Putamen (tissue), 1 donor: ENCODE results near the gene LRP5.
A peak's percentile ranks its signal among the peaks of the same experiment; 100 is the strongest.

Experiments
- DNase-seq: peaks from one replicate; pipeline ENCODE4 v3.0.0-alpha.2; 2016; ENCODE audit warnings: low spot score

Gene LRP5

DNA sequence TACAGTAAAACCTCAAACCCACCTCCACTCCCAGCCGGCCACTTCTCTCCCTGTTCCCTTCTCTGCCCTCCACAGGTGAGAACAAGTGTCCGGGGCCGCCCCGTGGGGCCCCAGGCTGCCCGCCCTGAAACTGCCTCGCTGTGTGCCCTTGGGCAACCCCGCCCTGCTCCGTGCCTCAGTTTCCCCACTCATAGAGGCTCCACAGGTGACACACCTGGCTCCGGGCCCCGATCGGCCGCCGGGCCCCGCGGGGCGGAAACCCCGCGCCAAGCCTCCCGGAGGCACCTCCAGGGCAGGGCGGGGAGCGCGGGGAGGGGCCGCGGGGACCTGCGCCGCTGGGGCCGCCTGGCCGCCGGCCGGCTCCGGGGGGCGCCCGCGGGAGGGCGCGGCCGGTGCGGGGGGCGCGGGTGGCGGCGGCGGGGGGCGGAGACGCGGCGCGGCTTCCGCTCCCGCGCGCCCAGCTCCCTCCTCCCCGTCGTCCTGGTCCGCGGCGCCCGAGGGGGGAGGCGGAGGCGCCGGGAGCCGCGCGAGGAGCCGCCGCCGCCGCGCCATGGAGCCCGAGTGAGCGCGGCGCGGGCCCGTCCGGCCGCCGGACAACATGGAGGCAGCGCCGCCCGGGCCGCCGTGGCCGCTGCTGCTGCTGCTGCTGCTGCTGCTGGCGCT lies at the start of gene LRP5:
TSS of gene LRP5 (plus strand) at position 475 of the 663 bp plus-strand sequence. CDS start at position 599, 124 bp downstream.
- DNase-seq, result no peak

DNA sequence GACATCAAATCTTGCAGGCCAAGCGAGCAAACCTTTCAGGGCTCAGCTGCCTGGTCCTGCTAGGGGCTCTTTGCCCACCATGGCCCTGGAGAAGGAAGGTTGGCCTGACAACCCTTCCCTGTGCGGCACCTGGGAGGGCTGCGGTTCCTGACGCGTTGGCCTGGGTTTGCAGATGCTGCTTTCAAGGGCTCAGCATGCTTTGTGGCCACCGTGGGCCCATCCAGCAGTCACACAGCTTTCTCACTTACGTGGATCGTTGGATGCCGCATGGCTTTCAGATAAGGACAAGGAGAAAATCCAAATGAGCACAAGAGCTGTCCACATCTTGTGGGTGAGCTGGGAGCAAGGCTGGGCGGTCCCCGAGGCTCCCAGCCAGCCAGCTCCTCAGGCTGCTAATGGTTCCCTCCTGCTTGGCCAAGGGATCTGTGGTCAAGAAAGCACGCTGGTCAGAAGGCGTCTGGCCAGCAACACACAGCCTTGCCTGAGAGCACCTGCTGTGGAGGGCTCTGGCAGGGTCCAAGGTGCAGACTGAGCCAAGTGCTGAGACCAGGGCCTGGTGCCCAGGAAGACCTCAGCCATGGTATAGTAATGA lies 48.9 kb upstream of the LRP5 start:
- no peak for DNase-seq

DNA sequence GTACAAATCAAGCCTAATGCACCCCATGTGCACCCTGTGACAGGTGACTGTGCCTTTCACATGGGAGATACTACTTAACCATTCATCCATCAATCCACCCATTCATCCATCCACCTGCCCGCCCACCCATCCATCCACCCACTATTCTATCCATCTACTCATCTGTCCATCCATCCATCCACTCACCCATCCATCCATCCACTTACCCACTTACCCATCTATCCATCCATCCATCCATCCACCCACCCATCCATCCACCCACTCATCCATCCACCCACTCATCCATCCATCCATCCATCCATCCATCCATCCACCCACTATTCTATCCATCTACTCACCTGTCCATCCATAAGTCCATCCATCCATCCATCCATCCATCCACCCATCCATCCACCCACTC lies 48.1 kb upstream of the LRP5 start:
- no peak for DNase-seq

DNA sequence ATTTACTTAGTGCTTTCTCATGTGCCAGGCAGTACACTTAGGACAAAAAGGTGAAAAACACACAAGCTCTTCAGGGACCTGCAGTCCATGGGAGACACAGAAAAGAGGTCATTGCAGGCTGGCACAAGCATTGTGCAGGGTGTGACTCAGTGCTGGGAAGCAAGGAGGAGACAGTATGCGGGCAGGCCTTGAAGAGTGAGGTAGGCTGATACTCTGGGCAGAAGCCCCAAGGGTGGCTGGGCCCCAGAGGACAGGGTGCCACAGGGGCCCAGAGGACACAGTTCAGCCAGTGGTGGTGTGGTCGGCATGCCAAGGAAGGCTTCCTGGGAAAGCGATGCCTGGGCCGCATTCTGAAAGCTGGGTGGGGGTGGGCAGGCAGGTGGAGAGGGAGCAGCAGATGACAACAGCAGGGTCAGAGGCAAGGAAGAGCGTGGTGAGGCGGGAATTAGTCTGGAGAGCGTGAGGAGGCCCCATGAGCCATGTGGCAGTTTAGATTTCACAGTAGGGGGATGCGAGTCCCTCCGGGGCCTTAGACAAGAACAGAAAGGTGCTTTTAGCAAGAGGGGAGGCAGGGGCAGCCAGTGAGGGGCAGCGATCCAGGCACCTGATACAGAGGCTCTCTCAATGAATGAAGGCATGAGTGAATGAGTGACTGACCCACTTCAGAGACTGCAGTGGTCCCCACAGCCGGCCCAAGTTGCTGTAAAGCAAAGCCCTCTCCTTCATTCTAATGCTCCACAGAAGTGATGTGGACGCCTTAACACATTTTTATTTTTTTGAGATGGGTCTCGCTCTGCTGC lies 47.5 kb upstream of the LRP5 start:
- no peak for DNase-seq

DNA sequence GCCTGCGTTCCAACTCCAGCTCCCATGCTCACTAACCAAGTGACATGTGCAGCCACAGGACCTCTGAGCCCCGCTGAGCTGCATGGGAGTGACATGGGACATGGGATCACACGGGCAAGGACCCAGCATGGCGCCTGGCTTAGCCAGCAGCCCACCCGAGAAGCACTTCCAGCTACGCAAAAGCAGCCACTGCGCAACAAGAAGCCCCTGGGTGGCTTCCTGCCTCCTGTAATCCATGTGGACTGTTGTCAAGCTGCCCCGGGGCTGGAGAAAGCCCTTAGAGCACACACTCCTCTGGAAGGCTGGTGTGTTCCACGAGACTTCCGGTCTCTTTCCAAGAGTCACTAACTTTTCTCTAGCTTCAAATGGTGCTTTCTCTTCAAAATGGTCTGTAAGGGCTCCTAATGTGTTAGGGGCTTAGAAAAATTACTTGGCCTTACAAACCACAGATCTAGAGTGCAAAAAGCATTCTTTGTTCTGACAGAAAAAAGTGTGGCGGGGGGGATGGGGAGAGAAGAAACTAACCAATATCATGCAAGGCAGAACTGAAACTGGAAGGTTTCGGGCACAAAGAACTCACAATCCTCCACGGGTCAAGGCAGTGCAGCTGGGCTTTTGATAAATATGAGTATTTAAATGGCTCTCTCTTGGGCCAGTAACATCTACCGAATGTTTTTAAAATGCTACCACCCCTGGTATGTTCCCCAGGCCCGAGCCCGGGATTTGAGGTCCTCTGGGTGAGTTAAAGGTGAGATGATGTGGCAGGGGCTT lies 46.1 kb upstream of the LRP5 start:
- peak; percentile 60 for DNase-seq

DNA sequence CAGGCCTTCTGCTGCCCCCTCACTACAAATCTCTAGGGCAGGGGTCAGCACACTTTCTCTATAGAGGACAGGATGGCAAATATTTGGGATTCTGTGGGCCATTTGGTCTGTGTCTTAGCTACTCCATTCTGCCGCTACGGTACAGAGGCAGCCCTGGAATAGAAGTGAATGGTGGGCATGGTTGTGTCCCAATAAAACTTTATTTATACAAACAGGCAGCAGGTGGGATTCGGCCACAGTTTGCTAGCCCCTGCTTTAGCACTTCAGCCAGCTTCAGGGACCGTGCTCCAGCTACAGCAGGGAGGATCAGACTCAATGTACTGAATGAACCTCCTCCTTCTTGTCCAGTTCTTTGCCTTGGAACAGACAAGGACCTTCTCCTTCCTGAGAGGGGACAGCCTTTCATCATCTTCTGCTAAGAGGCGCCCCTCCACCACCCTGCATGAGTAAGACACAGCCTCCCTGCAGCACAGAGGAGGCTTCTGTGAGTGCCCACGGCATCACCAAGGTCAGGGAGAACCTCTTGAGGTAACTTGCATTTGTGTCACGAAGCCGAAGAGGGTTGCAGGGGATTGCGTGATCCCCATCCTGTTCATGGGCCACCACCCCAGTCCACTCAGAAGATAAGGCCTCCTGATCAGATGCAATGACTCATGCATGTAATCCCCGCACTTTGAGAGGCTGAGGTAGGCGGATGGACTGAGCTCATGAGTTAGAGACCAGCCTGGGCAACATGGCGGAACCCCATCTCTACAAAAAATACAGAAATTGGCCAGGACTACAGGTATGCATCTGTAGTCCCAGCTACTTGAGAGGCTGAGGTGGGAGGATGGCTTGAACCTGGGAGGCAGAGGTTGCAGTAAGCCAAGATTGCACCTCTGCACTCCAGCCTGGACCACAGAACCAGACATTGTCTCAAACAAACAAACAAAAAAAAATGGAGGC lies 45.2 kb upstream of the LRP5 start:
- DNase-seq, result no peak

DNA sequence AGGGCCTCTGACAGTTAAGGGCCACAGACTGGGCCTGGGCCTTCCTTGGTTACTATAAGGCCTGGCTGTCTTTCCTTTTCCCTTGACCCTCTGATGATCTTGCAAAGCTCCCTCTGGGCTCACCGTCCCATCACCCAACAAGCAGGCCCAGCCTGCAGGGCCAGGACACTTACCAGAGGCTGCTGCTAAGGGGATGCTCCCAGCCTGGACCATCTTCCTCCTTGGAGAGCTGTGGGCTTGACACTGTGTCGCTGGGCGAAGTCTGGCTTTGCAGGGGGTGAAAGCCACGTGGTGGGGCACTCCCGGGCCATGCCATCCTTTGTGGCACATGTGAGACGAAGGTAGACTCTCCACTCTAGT lies 44.5 kb upstream of the LRP5 start:
- no peak for DNase-seq

DNA sequence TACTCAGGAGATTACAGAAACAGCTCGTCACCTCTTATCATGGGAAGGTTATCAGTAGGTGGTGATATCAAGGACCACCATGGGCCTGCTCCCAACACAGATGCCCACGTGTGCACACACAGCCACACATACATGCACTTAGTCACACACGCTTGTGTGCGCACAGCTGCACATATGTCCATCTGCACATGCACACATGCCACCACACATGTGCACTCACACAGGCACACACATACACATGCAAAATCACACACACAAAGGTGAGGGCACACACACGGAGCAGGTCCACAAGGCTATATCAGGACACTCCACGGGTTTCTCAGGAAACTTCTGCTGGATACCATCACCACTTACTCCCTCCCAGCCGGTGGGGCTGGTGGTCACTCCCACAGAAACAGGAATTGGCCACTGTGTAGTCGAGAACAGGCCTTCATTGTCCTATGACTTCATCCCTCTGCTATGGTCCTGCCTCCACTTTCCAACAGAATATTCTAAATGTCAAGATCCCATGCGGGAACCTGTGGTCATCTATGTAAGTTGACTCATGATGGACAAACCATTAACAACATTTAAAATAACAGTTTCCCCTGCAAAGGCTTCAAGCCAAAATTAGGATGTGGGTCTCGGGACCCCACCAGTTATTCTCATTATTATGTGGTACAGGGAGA lies 42.8 kb upstream of the LRP5 start:
- no peak for DNase-seq

DNA sequence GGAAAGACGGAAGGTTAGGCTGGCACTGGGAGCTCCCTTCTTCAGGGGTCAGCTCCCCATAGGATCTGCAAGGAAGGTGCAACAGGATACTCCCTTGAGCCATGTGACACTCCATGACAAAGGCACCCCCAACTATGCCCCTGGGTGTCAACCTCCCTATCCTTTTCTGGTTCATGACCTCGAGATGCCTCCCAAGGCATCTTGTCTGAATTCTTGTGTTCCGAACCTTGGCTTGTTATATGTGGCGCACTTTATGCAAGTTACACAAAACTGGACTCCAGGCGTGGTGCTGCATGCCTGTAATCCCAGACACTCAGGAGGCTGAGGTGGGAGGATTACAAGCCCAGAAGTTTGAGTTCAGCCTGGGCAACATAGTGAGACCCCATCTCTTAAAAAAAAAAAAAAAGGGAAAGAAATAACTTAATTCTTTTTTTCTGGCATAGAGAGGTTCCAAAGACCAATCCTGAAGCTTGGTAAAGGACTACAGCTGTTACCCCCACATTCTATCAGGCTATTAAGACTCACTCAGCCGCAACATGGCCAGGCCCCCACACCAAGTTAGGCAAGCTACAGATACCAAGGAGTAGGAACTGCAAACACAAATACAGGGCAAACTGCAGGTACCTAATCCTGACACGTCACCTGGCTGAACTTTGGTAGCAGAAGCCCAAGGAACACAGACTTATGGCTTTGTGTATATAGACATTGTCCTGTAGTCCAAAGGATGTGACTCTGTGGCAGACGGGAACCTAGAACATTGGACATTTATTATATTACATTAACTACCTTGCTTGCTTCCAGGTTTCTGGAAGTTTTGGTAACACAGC lies 42.0 kb upstream of the LRP5 start:
- no peak for DNase-seq

DNA sequence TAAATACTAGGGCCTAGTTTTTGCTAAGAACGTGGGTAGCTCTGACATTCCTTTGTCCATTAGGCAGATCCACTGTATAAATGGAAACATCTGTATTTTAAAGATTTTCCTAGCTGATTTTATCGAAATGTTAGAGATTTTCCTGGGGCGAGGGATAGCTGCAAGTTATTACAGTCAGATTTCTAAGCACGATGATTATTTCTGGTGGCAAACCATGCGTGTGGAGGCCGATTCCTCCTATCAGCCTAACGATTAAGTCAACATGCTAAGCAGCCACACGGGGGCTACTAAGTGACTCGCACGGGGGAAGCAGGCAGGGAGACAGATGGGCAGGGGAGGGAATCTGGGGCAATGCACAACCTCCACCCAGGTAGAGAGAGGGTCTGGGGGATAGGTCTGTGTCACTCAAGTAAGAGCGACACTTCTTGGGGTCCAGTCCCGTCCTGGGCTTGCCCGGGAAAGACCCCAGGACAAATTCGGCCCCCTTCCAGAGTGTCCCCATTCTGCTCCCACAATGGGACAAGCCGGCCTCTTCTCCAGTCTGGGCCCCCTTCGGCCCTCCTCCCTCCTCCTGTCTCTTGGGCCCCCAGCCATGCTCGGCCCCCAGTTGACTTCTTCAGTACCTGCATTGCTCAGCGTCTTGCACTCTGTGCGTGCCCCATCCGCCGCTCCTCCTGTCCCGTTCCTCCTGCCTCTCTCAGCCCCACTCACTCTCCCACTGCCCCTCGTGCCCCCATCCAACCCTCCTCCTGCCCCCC lies 41.2 kb upstream of the LRP5 start:
- DNase-seq, result peak; percentile 41

DNA sequence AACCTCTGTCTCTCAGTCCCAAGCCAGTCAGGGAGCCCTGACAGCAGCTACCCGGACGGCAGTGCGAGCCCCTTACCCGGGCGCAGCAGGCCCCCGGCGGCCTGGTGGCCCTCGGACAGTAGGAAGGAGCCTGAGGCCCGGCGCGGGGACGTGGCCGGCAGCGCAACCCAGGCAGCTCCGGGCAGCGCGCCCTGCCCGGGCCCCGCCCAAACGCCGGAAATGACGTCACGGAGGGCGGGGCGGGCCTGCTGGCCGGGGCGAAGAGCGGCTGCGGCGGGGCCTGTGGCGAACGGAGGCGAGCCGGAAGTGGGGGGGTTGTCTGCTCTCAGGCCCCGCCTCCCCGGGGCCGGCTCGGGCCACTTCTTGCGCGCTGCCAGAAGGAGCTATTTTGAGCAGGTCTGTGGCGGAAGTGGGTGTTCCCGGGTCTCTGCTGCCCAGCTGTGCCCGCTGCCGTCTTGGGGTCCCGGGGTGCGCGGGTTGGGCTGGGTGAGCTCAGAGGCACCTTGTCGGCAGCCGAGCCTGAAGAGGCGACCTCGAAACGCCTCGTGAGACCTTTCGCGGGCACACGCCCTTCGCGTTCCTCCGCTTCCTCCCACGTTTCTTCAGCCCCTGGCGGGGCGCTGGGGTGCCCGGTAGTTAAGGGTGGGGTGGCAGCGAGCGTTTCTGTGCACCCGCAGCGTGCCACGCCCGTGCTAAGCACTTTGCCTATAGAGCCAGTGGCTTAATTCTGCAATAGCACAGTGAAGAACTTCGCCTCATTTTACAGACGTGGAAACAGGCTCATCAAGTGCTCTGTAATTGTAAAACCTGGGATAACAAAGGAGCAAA lies 40.4 kb upstream of the LRP5 start, which contains the start of gene C11orf24:
TSS of gene C11orf24 (minus strand) at position 193 of the 828 bp plus-strand sequence. CDS start 8,206 bp downstream, outside the sequence.
- DNase-seq, result peak; percentile 97

DNA sequence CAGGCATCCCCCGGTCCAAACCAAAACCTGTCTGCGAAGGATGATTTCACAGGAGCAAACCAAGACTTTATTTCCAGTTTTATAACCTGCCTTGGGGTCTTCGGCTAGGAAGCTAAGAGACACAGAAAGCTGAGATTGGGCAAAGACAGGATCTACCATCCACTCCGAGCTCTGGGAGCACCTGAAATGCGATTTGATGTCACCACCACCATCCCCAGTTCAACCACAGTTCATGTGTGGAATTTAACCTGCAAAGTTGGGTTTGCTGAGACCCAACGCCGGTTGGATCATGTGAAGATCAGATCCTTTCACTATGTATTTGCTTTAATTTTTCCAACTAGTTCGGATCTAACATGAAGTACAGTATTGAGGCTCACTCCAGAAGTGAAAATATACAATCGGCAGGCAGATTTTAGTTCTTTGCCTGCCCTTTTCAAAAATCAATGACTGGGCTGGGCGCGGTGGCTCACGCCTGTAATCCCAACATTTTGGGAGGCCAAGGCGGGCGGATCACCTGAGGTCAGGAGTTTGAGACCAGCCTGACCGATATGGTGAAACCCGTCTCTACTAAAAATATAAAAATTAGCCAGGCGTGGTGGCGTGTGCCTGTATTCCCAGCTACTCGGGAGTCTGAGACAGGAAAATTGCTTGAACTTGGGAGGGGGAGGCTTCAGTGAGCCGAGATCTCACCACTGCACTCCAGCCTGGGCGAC lies 39.2 kb upstream of the LRP5 start:
- no peak for DNase-seq

DNA sequence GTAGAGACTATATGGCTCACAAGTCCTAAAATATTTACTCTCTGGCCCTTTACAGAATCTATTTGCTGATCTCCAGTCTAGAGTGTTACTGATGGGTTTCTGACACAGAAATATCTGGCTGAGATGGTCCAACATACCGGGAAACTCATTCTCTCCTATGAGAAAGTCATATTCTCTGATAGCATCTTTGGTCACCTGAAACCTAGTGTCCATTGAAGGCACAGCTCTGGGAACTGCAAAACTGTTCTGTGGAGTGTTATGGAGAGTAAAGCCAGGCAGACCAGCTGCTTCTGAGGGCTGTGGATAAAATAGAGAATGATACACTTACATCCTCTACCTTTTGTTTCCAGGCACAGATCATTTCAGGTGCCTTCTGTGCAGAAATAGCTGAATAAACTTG lies 38.1 kb upstream of the LRP5 start:
- no peak for DNase-seq

DNA sequence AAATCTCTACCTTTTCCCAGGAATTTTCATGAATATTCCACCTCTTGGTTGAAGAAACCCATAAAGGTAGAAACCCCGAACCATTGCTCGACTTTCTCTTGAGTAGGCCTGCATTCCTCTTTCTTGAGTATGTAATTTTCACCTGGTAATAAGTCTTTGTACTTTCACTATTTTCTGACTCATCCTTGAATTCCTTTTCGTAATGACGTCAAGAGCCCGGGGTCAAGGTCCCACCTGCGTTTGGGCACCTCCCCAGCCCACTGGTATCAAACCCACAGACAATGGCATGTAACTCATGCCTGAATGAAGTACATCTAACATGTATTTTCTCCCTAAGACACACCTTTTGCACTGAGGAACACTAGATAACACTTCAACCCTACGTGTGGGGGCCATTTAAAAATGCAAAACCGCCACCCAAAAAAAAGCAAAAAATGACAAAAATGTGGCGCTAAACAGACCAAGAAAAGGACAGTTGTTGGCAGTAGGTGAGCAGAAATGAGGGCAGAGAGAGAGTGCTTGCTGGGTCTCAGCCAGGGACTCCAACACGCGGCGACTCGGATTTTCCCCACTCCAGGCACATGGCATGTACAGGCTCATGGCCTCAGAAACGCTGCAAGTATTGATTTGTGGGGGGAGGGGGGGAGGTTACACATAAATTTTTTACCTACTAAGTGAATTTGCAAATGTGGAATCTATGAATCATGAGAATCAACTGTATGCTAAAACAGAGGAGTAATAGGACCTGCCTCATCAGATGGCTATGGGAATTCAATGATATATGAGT lies 36.5 kb upstream of the LRP5 start:
- DNase-seq, result no peak

DNA sequence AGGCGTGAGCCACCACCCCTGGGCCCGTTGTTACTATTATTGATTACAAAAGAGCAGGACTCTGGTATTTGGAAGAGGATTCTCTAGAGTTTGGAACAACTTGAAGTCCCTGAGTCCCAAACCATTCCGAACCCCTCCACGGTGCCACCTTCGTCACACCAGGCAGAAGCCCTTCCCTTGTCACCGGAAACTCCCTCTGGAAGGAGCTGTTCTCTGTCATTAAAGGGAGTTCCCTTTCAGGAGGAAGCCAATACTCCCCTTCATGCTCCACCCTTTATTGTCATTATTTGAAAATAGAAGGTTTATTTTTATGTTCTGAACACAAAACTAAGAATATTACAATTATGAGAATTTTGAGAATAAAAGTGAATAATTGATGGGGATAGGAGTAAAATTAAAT lies 35.5 kb upstream of the LRP5 start:
- DNase-seq, result no peak

DNA sequence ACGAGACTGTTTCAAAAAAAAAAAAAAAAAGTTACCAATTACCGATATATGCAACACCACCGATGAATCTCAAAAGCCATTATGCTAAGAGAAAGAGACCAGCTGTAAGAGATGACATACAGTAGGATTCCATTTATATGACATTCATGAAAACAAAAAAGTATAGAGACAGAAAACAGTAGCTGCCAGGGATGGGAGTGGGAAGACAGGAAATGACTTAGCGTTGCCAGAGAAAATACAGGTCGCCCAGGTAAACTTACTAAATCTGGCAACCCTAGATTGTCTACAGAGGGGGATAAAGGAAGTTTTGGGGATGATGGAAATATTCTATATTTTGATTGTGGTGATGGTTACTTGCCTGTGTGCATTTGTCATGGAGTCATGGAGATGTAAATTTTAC lies 32.7 kb upstream of the LRP5 start:
- DNase-seq, result no peak
